Mononuclear cell (primary cell): ENCODE measurements around the gene ARSB. TPM values are rescaled to one million over a fixed set of nuclear protein-coding genes. Genes with fewer than 3 reads are reported as not detected.
"Not testable (repeated sequence)": the region's sequence is repeated elsewhere in the genome, so short reads cannot be mapped to it uniquely, and the experiment has no call there.

Experiments used
- H3K27me3 ChIP-seq: 2 replicates; pipeline ENCODE4 v1.6.0; 2011; ENCODE audit warnings: low read length, control low read depth; ENCODE audit not compliant: insufficient read depth
- H3K4me1 ChIP-seq: 2 replicates; pipeline ENCODE4 v1.5.1; 2011; ENCODE audit warnings: mild to moderate bottlenecking, low read length, control low read depth; ENCODE audit not compliant: insufficient read depth
- H3K4me3 ChIP-seq: 2 replicates; pipeline ENCODE4 v1.5.1; 2011; ENCODE audit warnings: mild to moderate bottlenecking, low read length, moderate library complexity
- H3K9me3 ChIP-seq: 2 replicates; pipeline ENCODE4 v1.5.1; 2011; ENCODE audit warnings: low read depth, mild to moderate bottlenecking, control low read depth, low read length
- total RNA-seq: library from RNA; depleted of rRNA; stranded (reverse); fragments of >200 nt; gene quantifications from one replicate; pipeline ENCODE4 v1.2.3, GENCODE V29; 2012

Gene ARSB
- total RNA-seq, 1 donor: 16.2 TPM

DNA sequence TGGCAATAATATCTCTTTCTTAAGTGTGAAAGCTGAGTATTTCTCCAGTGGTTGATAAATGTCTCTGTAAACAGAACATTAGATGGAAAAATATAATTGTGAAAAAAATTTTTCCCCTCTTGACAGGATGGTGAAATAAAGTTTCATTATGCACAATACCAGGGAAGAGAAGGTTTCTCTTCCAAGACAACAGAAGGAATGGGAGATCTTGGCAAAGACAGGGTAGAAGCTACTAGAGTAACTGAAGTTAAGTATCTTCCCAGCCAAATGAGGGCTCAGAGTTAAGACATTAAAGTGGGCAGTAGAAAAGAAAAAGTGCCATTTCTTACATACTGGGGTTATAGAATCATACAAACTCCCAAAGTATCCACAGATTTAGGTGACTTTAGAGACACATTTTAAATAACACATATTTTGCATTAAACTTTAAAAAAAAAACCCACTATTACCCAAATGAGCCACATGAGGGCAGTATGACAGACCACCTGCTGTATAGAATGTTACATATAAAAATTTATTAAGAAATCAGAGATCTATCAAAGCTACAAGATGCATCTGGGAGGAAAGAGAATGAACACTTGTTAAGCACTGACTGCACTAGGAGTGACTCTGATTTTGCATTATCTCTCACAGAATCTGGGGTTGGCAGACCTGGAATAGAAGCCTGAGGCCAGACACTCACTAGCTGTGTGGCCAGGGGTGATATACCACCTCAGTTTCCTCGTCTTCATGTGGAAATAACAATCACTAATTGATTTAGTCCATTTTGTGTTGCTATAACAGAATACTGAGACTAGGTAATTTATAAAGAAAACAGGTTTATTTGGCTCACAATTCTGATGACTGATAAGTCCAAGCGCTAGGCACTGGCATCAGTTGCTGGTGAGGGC lies 98.5 kb downstream of the ARSB start:
- no peaks in the 10 kb centered on the region for H3K9me3 ChIP-seq
- H3K4me1 ChIP-seq: peaks cover 12% of the 10 kb centered on the region
- H3K27me3 ChIP-seq: no peaks in the 10 kb centered on the region
- no peak overlapping the region for H3K4me3 ChIP-seq

GRCh38 chr5:78881884-78882283 lies 103.2 kb downstream of the ARSB start:
- no peaks in the 10 kb centered on the region for H3K9me3 ChIP-seq
- H3K4me1 ChIP-seq: no peaks in the 10 kb centered on the region
- no peaks in the 10 kb centered on the region for H3K27me3 ChIP-seq
- no peak overlapping the region for H3K4me3 ChIP-seq

DNA sequence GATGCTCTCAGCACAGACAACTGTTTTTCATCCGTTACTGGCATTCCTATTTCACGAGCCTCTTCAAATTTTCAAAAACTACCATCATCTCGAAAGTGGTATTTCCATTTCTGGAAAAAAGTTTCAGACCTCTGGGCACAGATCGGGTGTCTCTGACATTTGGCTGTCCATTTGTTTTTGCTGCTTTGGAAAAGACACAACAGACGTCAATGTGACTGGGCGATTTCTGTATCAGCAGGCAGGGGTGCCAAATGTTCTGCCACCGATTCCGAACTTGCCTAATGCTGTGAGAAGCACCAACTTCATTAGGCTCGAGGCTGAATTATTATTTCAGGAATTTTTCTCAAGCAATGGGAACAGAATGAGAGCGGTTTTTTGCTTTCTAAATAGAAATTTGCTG lies 105.6 kb downstream of the ARSB start:
- Histone ChIP-seq H3K27me3 (no peaks in the 10 kb centered on the region), H3K4me1 (no peaks in the 10 kb centered on the region), H3K4me3 (no peak overlapping the region), H3K9me3 (no peaks in the 10 kb centered on the region)

- H3K4me1 ChIP-seq, H3K9me3 ChIP-seq, H3K27me3 ChIP-seq, H3K4me3 ChIP-seq: not testable (repeated sequence)
Observed at GRCh38 chr5:78866076-78866475, 119.0 kb downstream of the ARSB start.

DNA sequence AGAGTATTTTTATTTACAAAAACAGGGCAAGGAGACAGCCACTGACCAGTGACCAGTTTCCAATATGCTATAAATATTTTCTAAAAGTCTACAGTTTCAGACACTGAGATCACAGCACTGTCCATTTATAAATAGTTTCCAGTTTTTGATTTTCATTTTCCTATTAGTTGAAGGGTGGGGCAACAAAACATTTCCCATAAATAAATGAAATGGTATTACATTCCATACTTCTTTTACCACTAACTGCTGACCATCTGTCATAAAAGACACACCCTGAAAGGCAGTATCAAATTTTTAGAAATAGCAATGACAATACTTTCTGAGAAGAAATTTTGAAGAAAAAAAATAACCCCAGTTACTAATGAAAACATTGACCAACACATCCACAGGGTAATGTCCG lies 126.7 kb downstream of the ARSB start:
- no peaks in the 10 kb centered on the region for H3K27me3 ChIP-seq
- H3K4me1 ChIP-seq: no peaks in the 10 kb centered on the region
- H3K9me3 ChIP-seq: no peaks in the 10 kb centered on the region
- H3K4me3 ChIP-seq: no peak overlapping the region

DNA sequence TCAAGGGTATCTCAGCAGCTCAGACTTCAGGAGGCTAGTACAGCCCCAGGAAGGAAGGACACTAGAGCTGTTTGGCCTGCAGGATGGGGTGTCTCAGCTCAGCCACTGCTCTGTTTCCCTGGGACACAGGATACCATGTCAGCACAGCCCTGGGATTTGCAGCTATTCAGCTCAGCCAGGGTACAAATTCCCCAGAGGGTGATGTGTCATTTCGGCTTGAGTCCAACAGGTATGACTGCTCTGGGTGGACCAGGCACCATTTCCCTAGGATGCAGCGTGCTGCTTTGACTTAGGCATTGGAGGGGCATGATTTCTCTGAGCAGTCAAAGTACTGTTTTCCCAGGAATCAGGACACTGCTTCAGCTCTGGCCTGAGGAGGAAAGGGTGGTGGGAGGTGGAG lies 130.1 kb downstream of the ARSB start:
- Histone ChIP-seq H3K9me3 (no peaks in the 10 kb centered on the region), H3K4me1 (no peaks in the 10 kb centered on the region), H3K4me3 (no peak overlapping the region), H3K27me3 (no peaks in the 10 kb centered on the region)

DNA sequence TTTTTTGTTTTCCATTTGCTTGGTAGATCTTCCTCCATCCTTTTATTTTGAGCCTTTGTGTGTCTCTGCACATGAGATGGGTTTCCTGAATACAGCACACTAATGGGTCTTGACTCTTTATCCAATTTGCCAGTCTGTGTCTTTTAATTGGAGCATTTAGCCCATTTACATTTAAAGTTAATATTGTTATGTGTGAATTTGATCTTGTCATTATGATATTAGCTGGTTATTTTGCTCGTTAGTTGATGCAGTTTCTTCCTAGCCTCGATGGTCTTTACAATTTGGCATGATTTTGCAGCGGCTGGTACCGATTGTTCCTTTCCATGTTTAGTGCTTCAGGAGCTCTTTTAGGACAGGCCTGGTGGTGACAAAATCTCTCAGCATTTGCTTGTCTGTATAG lies 133.2 kb downstream of the ARSB start:
- not testable (repeated sequence) for H3K27me3 ChIP-seq, H3K4me3 ChIP-seq, H3K4me1 ChIP-seq, H3K9me3 ChIP-seq

DNA sequence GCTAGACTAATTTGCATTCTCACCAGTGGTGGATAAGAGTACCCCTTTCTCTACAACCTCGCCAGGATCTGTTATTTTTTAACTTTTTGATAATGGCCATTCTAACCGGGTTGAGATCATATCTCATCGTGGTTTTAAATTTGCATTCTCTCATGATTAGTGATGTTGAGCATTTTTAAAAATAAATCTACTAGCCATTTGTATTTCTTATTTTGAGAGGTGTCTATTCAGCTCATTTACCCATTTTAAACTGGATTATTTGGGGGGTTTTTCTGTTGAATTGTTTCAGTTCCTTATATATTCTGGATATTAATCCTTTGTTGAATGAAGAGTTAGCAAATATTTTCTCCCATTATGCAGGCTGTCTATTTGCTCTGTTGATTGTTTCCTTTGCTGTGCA lies 139.6 kb downstream of the ARSB start:
- H3K27me3 ChIP-seq: no peaks in the 10 kb centered on the region
- H3K9me3 ChIP-seq: no peaks in the 10 kb centered on the region
- no peak overlapping the region for H3K4me3 ChIP-seq
- H3K4me1 ChIP-seq: no peaks in the 10 kb centered on the region

GRCh38 chr5:78843436-78843835 lies 141.7 kb downstream of the ARSB start:
- H3K4me3 ChIP-seq: no peak overlapping the region

GRCh38 chr5:78841767-78842166 lies 143.3 kb downstream of the ARSB start:
- H3K4me3 ChIP-seq: no peak overlapping the region
- H3K9me3 ChIP-seq: no peaks in the 10 kb centered on the region
- H3K27me3 ChIP-seq: no peaks in the 10 kb centered on the region
- no peaks in the 10 kb centered on the region for H3K4me1 ChIP-seq

More at GRCh38 chr5:78843436-78843835, 141.7 kb downstream of the ARSB start:
- H3K9me3 ChIP-seq: no peaks in the 10 kb centered on the region
- no peaks in the 10 kb centered on the region for H3K4me1 ChIP-seq
- H3K27me3 ChIP-seq: no peaks in the 10 kb centered on the region

- no peaks in the 10 kb centered on the region for H3K27me3 ChIP-seq
- H3K4me3 ChIP-seq: no peak overlapping the region
- H3K4me1 ChIP-seq: no peaks in the 10 kb centered on the region
Observed at GRCh38 chr5:78838753-78839152, 146.4 kb downstream of the ARSB start.

DNA sequence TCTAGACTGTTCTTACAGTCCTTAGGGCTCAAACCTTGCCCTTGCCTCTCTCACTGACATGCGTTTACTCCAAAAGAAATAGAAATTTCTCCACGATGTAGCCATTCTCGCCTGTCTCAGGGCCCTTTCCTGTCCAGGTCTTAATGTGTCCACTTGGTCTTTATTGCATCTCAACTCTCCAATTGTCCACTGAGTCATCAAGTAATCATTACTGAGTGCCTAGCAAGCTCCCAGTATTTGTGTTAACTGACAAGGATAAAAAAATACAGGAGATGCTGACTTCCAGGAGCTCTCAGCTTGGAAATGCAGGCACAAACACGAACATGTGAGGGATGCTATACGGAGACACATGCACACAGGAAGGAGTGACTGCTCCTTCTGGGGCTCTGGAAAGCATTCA lies 147.3 kb downstream of the ARSB start:
- Histone ChIP-seq H3K27me3 (no peaks in the 10 kb centered on the region), H3K4me1 (no peaks in the 10 kb centered on the region), H3K9me3 (no peaks in the 10 kb centered on the region), H3K4me3 (no peak overlapping the region)

More at GRCh38 chr5:78838753-78839152, 146.4 kb downstream of the ARSB start:
- H3K9me3 ChIP-seq: no peaks in the 10 kb centered on the region

GRCh38 chr5:78835176-78835575 lies 149.9 kb downstream of the ARSB start:
- H3K27me3 ChIP-seq: no peaks in the 10 kb centered on the region
- no peak overlapping the region for H3K4me3 ChIP-seq
- H3K4me1 ChIP-seq: no peaks in the 10 kb centered on the region
- H3K9me3 ChIP-seq: no peaks in the 10 kb centered on the region

DNA sequence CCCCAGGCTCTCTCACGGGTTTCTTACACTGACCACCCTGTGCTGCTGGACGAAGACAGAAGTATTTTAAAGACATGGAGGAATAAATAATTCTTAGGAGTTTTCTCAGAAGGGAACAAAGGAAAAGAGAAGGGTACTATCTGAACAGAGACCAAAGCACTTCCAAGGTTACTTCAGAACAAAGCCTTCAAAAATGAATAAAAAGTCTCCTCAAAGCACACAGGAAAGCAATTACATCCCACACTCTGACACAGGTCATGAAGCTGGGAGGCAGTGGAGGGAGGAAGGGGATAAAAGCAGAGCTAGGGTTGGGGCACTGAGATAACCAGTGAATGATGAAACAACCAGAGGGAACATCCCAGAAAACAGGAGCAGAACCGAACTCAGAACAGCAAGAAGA lies 151.8 kb downstream of the ARSB start:
- Histone ChIP-seq H3K27me3 (no peaks in the 10 kb centered on the region), H3K9me3 (no peaks in the 10 kb centered on the region), H3K4me3 (no peak overlapping the region), H3K4me1 (no peaks in the 10 kb centered on the region)

DNA sequence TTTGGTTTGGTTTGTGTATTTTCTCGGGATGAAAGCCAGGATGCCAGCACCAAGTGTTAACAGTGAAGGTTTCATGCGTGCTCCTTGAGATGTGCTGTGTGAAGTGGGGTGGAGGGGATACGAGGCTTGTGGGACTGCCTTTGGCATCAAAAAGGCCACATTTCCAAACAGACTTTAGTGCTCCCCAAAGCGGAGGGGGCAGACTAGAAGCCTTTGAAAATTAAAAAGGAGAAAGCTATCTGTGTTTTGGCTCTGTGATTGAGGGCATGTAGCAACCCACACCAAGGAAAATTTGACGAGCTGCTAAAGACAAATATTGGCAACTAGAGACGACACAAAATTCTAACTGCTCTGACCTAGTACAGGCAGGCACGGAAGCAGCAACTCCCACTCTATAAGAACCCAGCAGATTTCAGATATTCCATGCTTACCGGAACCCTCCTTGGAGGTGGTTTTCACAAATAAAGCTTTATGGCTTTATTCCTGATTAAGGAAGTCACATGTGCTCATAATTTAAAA lies 154.5 kb downstream of the ARSB start:
- H3K9me3 ChIP-seq: no peaks in the 10 kb centered on the region
- no peaks in the 10 kb centered on the region for H3K27me3 ChIP-seq
- peaks cover 9% of the 10 kb centered on the region for H3K4me1 ChIP-seq
- no peak overlapping the region for H3K4me3 ChIP-seq
